Upper lobe of left lung (tissue), 4 donors: ENCODE measurements around the gene CPNE4.

Source experiments
- POLR2A ChIP-seq, 4 donors: fragments of 450-650 bp; IDR thresholded peaks; one replicate each; pipeline ENCODE4 v1.5.1; 2016 to 2017; ENCODE audit warnings: antibody characterized with exemption in 4 of 4, mild to moderate bottlenecking in 2 of 4
- POLR2AphosphoS5 ChIP-seq, 2 donors: sonication (generic); formaldehyde crosslinking; IDR thresholded peaks; one replicate each; pipeline ENCODE4 v1.5.1; 2017; ENCODE audit warnings: antibody characterized with exemption in 2 of 2
- TF ChIP-seq, protein P1 (sequence below), 6 experiments: fragments of 450-650 bp in 4 of 6; fragments of 200-600 bp in 2 of 6; sonication (generic) in 2 of 6; IDR thresholded peaks; one replicate each; pipeline ENCODE4 v1.5.1; 2016 to 2019; ENCODE audit warnings: antibody characterized with exemption in 6 of 6

DNA sequence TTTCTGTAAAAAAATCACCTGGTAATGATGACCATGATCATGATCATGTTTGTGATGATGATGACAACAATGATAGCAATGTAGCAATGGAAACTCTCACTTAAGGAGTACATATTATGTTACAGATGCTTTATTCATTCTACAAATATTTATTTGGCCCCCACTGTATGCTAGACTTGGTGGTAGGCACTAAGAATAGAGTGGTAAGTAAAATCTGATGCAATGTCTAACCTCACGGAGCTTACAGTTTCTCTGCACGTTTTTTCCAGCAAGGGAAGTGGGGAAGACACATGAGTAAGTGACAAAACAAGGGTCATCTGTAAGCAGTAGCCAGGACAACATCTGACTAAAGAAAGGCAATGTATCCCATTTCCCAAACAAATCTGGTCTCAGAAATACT lies 332.7 kb downstream of the CPNE4 start:
- TF ChIP-seq, protein P1, sequence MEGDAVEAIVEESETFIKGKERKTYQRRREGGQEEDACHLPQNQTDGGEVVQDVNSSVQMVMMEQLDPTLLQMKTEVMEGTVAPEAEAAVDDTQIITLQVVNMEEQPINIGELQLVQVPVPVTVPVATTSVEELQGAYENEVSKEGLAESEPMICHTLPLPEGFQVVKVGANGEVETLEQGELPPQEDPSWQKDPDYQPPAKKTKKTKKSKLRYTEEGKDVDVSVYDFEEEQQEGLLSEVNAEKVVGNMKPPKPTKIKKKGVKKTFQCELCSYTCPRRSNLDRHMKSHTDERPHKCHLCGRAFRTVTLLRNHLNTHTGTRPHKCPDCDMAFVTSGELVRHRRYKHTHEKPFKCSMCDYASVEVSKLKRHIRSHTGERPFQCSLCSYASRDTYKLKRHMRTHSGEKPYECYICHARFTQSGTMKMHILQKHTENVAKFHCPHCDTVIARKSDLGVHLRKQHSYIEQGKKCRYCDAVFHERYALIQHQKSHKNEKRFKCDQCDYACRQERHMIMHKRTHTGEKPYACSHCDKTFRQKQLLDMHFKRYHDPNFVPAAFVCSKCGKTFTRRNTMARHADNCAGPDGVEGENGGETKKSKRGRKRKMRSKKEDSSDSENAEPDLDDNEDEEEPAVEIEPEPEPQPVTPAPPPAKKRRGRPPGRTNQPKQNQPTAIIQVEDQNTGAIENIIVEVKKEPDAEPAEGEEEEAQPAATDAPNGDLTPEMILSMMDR (IDR thresholded peaks at IDR 0.05) = no peak
- TF ChIP-seq POLR2A (IDR thresholded peaks at IDR 0.05) = no peak
- no peak for TF ChIP-seq POLR2AphosphoS5 (IDR thresholded peaks at IDR 0.05)
